Measurements from ENCODE around the gene ODF2L. TPM values are rescaled to one million over a fixed set of nuclear protein-coding genes. Genes with fewer than 3 reads are reported as not detected.

Gene ODF2L
- total RNA-seq, 1 experiment from 2014 or later: 24.4 TPM

GRCh38 chr1:86419277-86419903 is 23.3 kb upstream of the ODF2L start:
- peak; percentile 92 for ATAC-seq
- Mint-ChIP-seq H3K36me3 (no peaks in the 10 kb centered on the region), H3K4me3 (no peak overlapping the region), H3K27ac (no peak overlapping the region), H3K27me3 (ENCODE audit: low read depth) (no peaks in the 10 kb centered on the region), H3K4me1 (peaks cover 2% of the 10 kb centered on the region), H3K9me3 (no peaks in the 10 kb centered on the region)
- POLR2A ChIA-PET: no interaction called here
- CTCF ChIA-PET: interaction anchor here (0.7 kb wide), 1 partner anchor 83 kb away, joined by 3 read pairs; no protein-coding TSS in a partner anchor
- DNase-seq (ENCODE audit: low spot score): peak; percentile 40
- TF ChIP-seq EMX1 (CRISPR knock-in tag; IDR thresholded peaks at IDR 0.05): no peak
- TF ChIP-seq CTCF (IDR thresholded peaks at IDR 0.05): 0 out of 2 replicates have a peak, but pooled peaks have one; percentile 16
- TF ChIP-seq FOXJ3 (CRISPR knock-in tag; IDR thresholded peaks at IDR 0.05; ENCODE audit: borderline replicate concordance): no peak
- TF ChIP-seq ARID4B (CRISPR knock-in tag; IDR thresholded peaks at IDR 0.05; ENCODE audit: borderline replicate concordance): no peak
- TF ChIP-seq STAT6 (CRISPR knock-in tag; conservative IDR thresholded peaks at IDR 0.05; ENCODE audit: low read depth): no peak
- no peak for TF ChIP-seq ATF1 (CRISPR knock-in tag; IDR thresholded peaks at IDR 0.05)
- TF ChIP-seq HMGA2 (CRISPR knock-in tag; IDR thresholded peaks at IDR 0.05): no peak

GRCh38 chr1:86416343-86416742 is 20.2 kb upstream of the ODF2L start:
- Mint-ChIP-seq H3K9me3 (no peaks in the 10 kb centered on the region), H3K27me3 (ENCODE audit: low read depth) (no peaks in the 10 kb centered on the region), H3K36me3 (no peaks in the 10 kb centered on the region), H3K4me1 (peaks cover 2% of the 10 kb centered on the region), H3K4me3 (no peak overlapping the region), H3K27ac (no peak overlapping the region)
- DNase-seq (ENCODE audit: low spot score) (no peak), ATAC-seq (no peak)
- ChIA-PET CTCF (no interaction called here), POLR2A (no interaction called here)
- TF ChIP-seq ZBTB43 (CRISPR knock-in tag; IDR thresholded peaks at IDR 0.05) (no peak), ZNF138 (CRISPR knock-in tag; conservative IDR thresholded peaks at IDR 0.05) (no peak), CREB1 (CRISPR knock-in tag; IDR thresholded peaks at IDR 0.05) (no peak), ATF6 (CRISPR knock-in tag; IDR thresholded peaks at IDR 0.05) (no peak), TEAD1 (CRISPR knock-in tag; IDR thresholded peaks at IDR 0.05) (no peak), RELA (CRISPR knock-in tag; IDR thresholded peaks at IDR 0.05; ENCODE audit: borderline replicate concordance) (no peak), SMAD4 (CRISPR knock-in tag; IDR thresholded peaks at IDR 0.05) (no peak), PRRX2 (CRISPR knock-in tag; IDR thresholded peaks at IDR 0.05) (no peak), ERG (CRISPR knock-in tag; IDR thresholded peaks at IDR 0.05) (no peak), TCF7 (CRISPR knock-in tag; IDR thresholded peaks at IDR 0.05; ENCODE audit: low read depth) (no peak), ESRRA (CRISPR knock-in tag; IDR thresholded peaks at IDR 0.05; ENCODE audit: borderline replicate concordance) (no peak), ZNF219 (CRISPR knock-in tag; IDR thresholded peaks at IDR 0.05; ENCODE audit: borderline replicate concordance) (no peak), NFYB (CRISPR knock-in tag; conservative IDR thresholded peaks at IDR 0.05; ENCODE audit: low read depth) (no peak)

All from WTC11 (cell line).